HL-60 (cell line): ENCODE data around the gene GRHL3.

ENCODE experiments used
- GABPA ChIP-seq: IDR thresholded peaks from 2 replicates; pipeline ENCODE4 v1.6.1; 2012; ENCODE audit warnings: low read depth
- POLR2AphosphoS5 ChIP-seq: IDR thresholded peaks from 2 replicates; pipeline ENCODE4 v1.6.1; 2012; ENCODE audit warnings: low read depth
- SPI1 ChIP-seq: IDR thresholded peaks from 2 replicates; pipeline ENCODE4 v1.6.1; 2012; ENCODE audit warnings: low read depth, mild to moderate bottlenecking, borderline replicate concordance
- TF ChIP-seq, protein P1 (sequence below): IDR thresholded peaks from one replicate; pipeline ENCODE4 v1.5.1; 2011; ENCODE audit warnings: low read length, control low read depth, inconsistent platforms; ENCODE audit not compliant: insufficient read depth
- TF ChIP-seq, protein P2 (sequence below): IDR thresholded peaks from 2 replicates; pipeline ENCODE4 v1.6.1; 2012; ENCODE audit warnings: low read depth; ENCODE audit not compliant: insufficient replicate concordance

DNA sequence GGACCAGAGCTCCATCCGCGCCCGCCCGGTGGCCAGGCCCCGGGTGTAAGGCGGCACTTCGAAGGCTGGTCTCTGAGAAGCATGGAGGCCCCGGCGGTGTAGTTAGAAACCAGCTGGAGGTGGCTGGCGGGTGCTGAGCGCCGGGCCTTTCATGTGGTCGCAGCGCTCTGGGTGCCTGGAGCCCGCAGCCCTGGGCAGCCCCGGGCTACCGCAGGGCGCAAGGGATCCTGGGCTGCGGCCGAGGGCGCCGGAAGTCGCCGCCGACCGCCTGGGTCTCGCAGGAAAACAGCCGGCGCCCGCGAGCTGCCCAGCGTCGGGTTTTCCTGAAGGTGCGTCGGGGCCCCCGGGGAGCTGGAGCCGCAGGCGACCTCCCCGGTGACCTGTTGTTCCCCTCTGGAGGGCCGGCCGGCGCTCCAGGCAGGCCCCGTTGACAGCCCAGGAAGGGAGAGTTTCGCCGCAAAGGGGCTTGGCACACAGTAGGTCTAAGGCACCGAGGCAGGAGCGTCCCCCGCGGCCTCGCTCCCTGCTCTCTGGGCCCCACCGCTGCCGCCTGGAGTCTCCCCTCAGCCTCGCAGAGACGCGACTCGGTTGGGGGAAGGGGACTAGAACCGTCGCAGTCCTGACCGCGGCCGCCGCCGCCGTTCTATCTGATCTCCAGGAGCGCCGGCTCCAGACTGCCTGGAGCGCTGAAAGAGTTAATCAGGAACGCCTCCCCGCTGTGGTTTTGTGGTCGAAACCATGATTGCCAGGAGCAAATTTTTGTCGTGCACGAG is 2.7 kb downstream of the GRHL3 start:
- TF ChIP-seq, protein P1, sequence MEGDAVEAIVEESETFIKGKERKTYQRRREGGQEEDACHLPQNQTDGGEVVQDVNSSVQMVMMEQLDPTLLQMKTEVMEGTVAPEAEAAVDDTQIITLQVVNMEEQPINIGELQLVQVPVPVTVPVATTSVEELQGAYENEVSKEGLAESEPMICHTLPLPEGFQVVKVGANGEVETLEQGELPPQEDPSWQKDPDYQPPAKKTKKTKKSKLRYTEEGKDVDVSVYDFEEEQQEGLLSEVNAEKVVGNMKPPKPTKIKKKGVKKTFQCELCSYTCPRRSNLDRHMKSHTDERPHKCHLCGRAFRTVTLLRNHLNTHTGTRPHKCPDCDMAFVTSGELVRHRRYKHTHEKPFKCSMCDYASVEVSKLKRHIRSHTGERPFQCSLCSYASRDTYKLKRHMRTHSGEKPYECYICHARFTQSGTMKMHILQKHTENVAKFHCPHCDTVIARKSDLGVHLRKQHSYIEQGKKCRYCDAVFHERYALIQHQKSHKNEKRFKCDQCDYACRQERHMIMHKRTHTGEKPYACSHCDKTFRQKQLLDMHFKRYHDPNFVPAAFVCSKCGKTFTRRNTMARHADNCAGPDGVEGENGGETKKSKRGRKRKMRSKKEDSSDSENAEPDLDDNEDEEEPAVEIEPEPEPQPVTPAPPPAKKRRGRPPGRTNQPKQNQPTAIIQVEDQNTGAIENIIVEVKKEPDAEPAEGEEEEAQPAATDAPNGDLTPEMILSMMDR: no peak
- TF ChIP-seq, protein P2, sequence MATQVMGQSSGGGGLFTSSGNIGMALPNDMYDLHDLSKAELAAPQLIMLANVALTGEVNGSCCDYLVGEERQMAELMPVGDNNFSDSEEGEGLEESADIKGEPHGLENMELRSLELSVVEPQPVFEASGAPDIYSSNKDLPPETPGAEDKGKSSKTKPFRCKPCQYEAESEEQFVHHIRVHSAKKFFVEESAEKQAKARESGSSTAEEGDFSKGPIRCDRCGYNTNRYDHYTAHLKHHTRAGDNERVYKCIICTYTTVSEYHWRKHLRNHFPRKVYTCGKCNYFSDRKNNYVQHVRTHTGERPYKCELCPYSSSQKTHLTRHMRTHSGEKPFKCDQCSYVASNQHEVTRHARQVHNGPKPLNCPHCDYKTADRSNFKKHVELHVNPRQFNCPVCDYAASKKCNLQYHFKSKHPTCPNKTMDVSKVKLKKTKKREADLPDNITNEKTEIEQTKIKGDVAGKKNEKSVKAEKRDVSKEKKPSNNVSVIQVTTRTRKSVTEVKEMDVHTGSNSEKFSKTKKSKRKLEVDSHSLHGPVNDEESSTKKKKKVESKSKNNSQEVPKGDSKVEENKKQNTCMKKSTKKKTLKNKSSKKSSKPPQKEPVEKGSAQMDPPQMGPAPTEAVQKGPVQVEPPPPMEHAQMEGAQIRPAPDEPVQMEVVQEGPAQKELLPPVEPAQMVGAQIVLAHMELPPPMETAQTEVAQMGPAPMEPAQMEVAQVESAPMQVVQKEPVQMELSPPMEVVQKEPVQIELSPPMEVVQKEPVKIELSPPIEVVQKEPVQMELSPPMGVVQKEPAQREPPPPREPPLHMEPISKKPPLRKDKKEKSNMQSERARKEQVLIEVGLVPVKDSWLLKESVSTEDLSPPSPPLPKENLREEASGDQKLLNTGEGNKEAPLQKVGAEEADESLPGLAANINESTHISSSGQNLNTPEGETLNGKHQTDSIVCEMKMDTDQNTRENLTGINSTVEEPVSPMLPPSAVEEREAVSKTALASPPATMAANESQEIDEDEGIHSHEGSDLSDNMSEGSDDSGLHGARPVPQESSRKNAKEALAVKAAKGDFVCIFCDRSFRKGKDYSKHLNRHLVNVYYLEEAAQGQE: no peak
- TF ChIP-seq POLR2AphosphoS5: peak; percentile 33; the same call in 1 of the 2 replicates
- no peak for TF ChIP-seq GABPA
- TF ChIP-seq SPI1: no peak
